Lower leg skin (tissue), 4 donors: Measurements from ENCODE around the gene MTARC1. TPM values are rescaled to one million over a fixed set of nuclear protein-coding genes. Genes with fewer than 3 reads are reported as not detected.
A peak's percentile ranks its signal among the peaks of the same experiment; 100 is the strongest.

ENCODE experiments used
- DNase-seq, 2 donors: peaks; one replicate each; pipeline ENCODE4 v3.0.0-alpha.2; 2019; ENCODE audit warnings: low spot score in 2 of 2
- H3K4me3 ChIP-seq: fragments of 200-600 bp; sonication (generic); 2 replicates; pipeline ENCODE4 v1.5.1; 2017; ENCODE audit warnings: mild to moderate bottlenecking, low read depth; ENCODE audit not compliant: poor library complexity, severe bottlenecking
- CTCF ChIP-seq, 3 donors: fragments of 450-650 bp; IDR thresholded peaks; one replicate each; pipeline ENCODE4 v1.5.1; 2016; ENCODE audit warnings: antibody characterized with exemption in 3 of 3, mild to moderate bottlenecking in 3 of 3, moderate library complexity in 2 of 3
- POLR2A ChIP-seq, 2 donors: fragments of 450-650 bp; IDR thresholded peaks; one replicate each; pipeline ENCODE4 v1.6.1; 2016 to 2017; ENCODE audit warnings: antibody characterized with exemption in 2 of 2, mild to moderate bottlenecking in 1 of 2, moderate library complexity in 1 of 2
- WGBS, 2 donors: methylation state at CpG; one replicate each; pipeline ENCODE4 v1.1.5; 2018; 5-methylcytosine and 5-hydroxymethylcytosine counted together
- intact Hi-C: fragments of 100-400 bp; cut with DNase I; formaldehyde crosslinking; loops from one replicate; pipeline ENCODE4 v1.15.0; 2023; ENCODE audit warnings: low total_unique reads
- total RNA-seq, 4 donors: library from RNA; depleted of rRNA; stranded (reverse); fragments of >200 nt; gene quantifications; one replicate each; pipeline ENCODE4 v1.1.0, GENCODE V29; 2016

Gene MTARC1
- total RNA-seq, 4 donors from 2014 or later, result 1.9 to 3.9 (median 2.4) TPM

DNA sequence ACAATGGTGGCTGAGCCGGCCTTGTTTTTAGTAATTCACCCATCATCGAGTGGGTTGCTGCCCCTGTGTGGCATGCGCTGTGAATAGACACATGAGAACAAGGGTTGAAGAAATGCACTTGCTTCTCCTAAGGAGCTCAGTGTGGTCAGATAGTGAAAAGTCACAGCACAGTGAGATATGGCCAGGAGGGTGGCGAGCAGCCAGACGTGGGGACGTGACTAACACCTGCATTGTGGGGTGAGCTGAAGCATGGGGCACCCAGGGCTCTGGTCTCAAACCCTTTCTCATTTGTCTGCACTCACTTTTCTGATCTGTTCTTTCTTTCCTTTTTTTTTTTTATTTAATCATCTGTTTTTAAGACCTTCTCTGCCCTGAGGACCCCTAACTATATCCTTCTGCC lies 13.5 kb downstream of the MTARC1 start:
- no peak for TF ChIP-seq CTCF (IDR thresholded peaks at IDR 0.05)
- TF ChIP-seq POLR2A (IDR thresholded peaks at IDR 0.05), result no peak
- H3K4me3 ChIP-seq, result no peak overlapping the region
- intact Hi-C loops, result no loop called here
- WGBS, 2 donors, result 86 to 87% methylated on average over 6 of the region's 6 CpGs
- DNase-seq, result no peak

DNA sequence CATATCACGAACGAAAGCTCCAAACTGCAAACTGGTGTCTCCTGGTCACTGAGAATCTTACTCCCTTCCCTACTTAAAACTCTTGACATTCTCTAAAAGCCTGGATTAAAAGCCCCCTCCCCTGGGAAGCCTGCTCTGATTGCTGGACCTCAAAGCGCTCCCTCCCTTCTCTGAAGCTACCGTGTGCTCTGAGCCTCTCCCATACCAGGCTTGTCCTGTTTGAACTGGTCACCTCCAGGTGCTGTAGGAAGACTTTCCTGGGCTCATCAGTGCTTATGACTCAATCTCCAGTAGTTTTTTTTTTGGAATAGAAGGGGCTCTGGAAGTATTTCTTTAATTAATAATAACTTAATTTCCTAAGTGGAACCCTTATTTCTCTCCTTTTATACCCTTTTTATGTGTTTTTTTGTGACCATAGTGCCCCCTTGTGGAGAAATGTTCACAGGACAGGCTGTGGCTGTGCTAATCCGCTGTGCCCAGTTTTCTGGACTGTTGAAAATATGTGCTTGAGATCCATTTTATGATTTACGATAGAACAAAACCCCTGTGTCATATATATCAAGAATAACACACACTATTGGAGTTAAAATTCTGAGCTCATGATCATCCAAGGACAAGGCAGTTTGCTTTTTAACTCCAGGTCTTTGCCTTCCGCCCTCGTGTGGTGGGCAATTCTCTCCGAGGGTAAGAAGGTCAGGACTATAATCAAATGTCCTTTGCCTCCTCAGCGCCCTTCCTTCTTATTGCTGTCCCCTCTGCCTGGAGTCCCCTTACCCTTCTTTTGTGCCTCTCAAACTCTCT lies 16.9 kb downstream of the MTARC1 start:
- peak in 1 of 2 donors; percentile 21 for DNase-seq
- H3K4me3 ChIP-seq, result no peak overlapping the region
- WGBS, 2 donors, result 72 to 76% methylated on average over 10 of the region's 10 CpGs
- TF ChIP-seq POLR2A (IDR thresholded peaks at IDR 0.05), result no peak
- no peak for TF ChIP-seq CTCF (IDR thresholded peaks at IDR 0.05)
- intact Hi-C loops, result no loop called here

DNA sequence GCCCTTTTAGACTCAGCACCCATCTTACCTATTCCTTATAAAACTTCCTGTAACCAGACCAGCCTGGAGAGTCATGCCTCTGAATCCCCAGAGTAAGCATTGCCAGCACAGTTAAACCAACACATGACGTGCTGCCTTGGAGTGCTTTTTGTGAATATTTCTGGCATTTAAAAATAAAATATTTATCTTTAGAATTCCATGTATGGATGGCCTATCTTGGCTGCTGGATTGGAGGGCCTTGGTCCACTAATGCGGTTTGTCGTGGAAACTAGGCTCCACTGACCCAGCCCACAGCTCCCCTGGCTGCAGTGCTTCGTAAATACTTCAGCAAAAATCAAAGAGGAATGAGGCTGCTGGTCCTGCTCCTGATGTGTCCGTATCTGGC lies 17.5 kb downstream of the MTARC1 start:
- WGBS, 2 donors, result 81 to 85% methylated on average over 5 of the region's 5 CpGs
- no peak overlapping the region for H3K4me3 ChIP-seq
- peak in 1 of 2 donors; percentile 43 for DNase-seq
- intact Hi-C loops, result no loop called here
- TF ChIP-seq CTCF (IDR thresholded peaks at IDR 0.05) (no peak), POLR2A (IDR thresholded peaks at IDR 0.05) (no peak)

GRCh38 chr1:220806408-220806807 lies 19.7 kb downstream of the MTARC1 start:
- intact Hi-C loops, result no loop called here
- no peak for TF ChIP-seq CTCF (IDR thresholded peaks at IDR 0.05)
- TF ChIP-seq POLR2A (IDR thresholded peaks at IDR 0.05), result no peak
- 84 to 93% methylated on average over 4 of the region's 4 CpGs for WGBS, 2 donors
- DNase-seq, result no peak
- no peak overlapping the region for H3K4me3 ChIP-seq

DNA sequence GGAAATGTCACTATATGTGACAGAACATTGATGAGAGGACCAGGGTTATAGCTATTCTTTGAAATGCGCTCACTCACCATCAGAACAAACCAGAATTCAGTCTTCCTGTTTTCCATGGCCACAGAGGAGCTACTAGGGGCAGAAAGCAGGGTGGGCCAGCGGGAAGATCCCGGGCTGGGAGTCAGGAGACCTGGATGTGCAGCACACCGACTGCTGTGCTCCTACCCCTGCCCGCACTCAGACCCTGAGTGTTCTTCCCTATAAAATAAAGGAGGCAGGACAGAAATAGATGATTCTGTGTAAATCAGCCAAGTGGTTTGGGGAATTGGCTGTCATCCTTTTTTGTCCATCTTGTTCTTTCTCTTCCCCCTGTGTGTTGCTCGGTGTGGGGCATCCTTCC lies 21.0 kb downstream of the MTARC1 start:
- H3K4me3 ChIP-seq, result no peak overlapping the region
- 72 to 81% methylated on average over 6 of the region's 6 CpGs for WGBS, 2 donors
- intact Hi-C loops, result no loop called here
- no peak for TF ChIP-seq CTCF (IDR thresholded peaks at IDR 0.05)
- TF ChIP-seq POLR2A (IDR thresholded peaks at IDR 0.05), result no peak
- peak in 1 of 2 donors; percentile 62 for DNase-seq
